ENCODE results near the gene TRIM23.

The TRIM23 gene

DNA sequence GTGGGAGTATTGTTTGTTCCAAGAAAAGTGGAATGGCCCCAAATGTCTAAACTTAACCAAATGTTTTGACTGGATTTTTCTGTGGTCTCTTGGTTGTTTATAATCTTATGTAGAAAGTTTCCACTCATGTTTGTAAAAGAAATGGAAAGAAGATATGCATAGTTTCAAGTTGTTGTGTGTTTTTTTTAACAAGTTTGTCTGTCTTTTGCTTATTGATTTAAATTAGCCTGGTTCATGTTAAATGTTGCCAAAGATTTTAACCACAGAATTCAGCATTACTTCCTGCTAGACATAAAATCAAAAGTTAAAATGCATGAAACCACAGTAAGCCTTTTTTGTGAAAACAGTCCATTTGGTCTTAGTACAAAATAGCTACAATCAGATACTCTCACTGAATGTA lies 47.0 kb downstream of the TRIM23 start:
- no peak for DNase-seq
- intact Hi-C loops (cut with DNase I): no loop called here

GRCh38 chr5:65570598-65571226 lies 53.4 kb downstream of the TRIM23 start:
- DNase-seq: no peak
- intact Hi-C loops (cut with DNase I): no loop called here

GRCh38 chr5:65566505-65566904 lies 57.6 kb downstream of the TRIM23 start:
- intact Hi-C loops (cut with DNase I): loop anchor here (10.0 kb wide), 1 partner anchor 58 kb away; the partner anchor contains the start of genes SHLD3, TRAPPC13 and TRIM23
- no peak for DNase-seq

- peak in 2 of 42 donors; percentile 8 for DNase-seq
- intact Hi-C loops (cut with DNase I): loop anchor here (10.0 kb wide), 1 partner anchor 61 kb away; the partner anchor contains the start of genes SHLD3, TRAPPC13 and TRIM23
These were observed 60.4 kb downstream of the TRIM23 start for GRCh38 chr5:65563777-65564176.

- intact Hi-C loops (cut with DNase I): loop anchor here (10.0 kb wide), 1 partner anchor 62 kb away; the partner anchor contains the start of genes SHLD3, TRAPPC13 and TRIM23
- peak; percentile 90 to 98 (median 95) for DNase-seq
These were observed 61.1 kb downstream of the TRIM23 start, which contains the start of the genes CENPK and PPWD1 for GRCh38 chr5:65562731-65563701. CENPK (minus strand) TSS chr5:65563168; CDS start chr5:65554907, 8,261 bp downstream. PPWD1 (plus strand) TSS chr5:65563296; CDS start chr5:65563311, 15 bp downstream.

DNA sequence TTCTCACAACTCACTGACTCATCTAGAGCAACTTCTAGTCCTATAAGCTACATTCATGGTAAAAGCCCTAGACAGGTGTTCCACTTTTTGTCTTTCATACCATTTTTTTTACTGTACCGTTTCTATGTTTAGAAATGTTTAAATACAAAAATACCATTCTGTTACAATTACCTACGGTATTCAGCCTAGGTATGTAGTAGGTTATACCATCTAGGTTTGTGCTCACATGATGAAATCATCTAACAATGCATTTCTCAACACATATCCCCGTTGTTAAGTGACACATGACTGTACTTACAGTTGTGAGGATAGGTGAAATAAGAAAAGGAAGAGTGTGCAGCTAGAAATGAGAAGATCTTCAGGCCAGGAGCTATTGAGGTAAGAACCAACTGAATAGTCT lies 67.4 kb downstream of the TRIM23 start:
- intact Hi-C loops (cut with DNase I): no loop called here

GRCh38 chr5:65556181-65556580 lies 68.0 kb downstream of the TRIM23 start:
- no peak for DNase-seq
- intact Hi-C loops (cut with DNase I): no loop called here

More for the DNA sequence above, 67.4 kb downstream of the TRIM23 start:
- DNase-seq: no peak

- DNase-seq: no peak
- intact Hi-C loops (cut with DNase I): no loop called here
These were observed 68.8 kb downstream of the TRIM23 start for GRCh38 chr5:65555287-65555686.

DNA sequence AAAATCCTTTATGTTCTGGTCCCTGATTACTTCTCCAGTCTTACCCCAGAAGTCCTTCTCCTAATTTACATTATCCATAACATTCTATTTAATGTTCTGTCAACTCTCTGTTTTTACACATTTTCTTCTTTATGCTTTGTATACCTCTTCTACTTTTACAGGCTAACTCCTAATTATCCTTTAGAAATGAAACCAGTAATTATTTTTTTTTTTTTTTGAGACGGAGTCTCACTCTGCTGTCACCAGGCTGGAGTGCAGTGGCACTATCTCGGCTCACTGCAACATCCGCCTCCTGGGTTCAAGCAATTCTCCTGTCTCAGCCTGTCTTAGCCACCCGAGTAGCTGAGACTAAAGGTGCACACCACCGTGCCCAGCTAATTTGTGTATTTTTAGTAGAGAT lies 70.2 kb downstream of the TRIM23 start:
- DNase-seq: no peak
- intact Hi-C loops (cut with DNase I): no loop called here

DNA sequence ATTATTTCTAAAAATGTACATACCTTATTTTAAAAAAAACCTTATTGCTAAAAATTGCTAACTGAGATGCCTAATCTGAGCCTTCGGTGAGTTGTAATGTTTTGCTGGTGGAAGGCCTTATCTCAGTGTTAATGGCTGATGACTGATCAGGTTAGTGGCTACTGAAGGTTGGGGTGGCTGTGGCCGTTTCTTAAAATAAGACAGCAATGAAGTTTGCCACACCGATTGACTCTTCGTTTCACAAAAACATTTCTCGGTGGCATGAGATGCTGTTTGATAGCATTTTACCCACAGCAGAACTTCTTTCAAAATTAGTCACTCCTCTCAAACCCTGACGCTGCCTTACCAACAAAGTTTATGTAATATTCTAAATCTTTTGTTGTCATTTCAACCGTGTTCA lies 75.9 kb downstream of the TRIM23 start:
- intact Hi-C loops (cut with DNase I): no loop called here
- no peak for DNase-seq

GRCh38 chr5:65546141-65546540 lies 78.0 kb downstream of the TRIM23 start:
- intact Hi-C loops (cut with DNase I): no loop called here
- no peak for DNase-seq

DNA sequence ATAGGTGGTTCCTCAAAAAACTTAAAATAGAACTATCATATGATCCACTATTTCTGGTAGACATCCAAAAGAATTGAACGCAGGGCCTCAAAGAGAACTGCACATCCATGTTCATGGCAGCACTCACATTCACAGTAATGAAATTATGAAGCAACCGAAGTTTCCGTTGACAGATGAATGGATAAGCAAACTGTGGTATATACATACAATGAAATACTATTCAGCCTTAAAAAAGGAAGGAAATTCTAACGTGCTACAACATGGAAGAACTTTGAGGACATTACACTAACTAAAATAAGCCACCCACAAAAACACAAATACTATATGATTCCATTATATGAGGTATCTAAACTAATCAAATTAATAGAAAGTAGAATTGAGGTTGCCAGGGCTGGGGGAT lies 79.7 kb downstream of the TRIM23 start:
- intact Hi-C loops (cut with DNase I): no loop called here
- DNase-seq: no peak

DNA sequence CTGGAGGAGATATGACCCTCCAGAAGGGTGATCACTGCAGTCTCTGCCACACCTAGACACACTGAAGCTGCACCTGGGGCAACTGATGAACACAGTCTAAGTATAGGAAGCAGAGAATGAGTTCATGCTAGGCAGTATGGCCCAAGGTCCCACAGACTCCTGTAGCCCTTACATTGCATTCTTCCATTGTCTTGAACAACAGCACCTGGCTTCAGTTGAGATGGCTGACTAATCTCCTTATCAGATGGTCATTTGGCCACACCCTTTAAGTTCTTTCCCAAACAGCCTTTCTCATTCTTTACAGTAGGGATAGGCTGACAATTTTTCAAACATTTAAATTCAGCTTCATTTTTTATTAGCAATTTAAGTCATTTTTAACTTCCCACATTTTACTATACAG lies 84.3 kb downstream of the TRIM23 start:
- DNase-seq: no peak
- intact Hi-C loops (cut with DNase I): no loop called here

Data from head of caudate nucleus (tissue), 42 donors.